Astrocyte (in vitro differentiated cells and primary cell): ENCODE data around the gene SGSM1. TPM values are rescaled to one million over a fixed set of nuclear protein-coding genes. Genes with fewer than 3 reads are reported as not detected.

Experiments used
- total RNA-seq: library from RNA; stranded (reverse); gene quantifications from 2 replicates; pipeline ENCODE4 v1.2.1, GENCODE V29; 2021

The SGSM1 gene
- total RNA-seq, 1 donor from 2014 or later = 0.05 TPM

Other genes with a start within 250 kb of the SGSM1 start
- gene LRRC75B, start 213.1 kb upstream of the SGSM1 start, total RNA-seq = 5.1 and 6.2 TPM in 2 replicates
- 2.9 and 3.1 TPM in 2 replicates for gene GGT1, start 203.0 kb upstream of the SGSM1 start, total RNA-seq
- gene PIWIL3, start 31.5 kb upstream of the SGSM1 start, total RNA-seq = not detected in 2 replicates
- not detected in 2 replicates for gene LHFPL7, start 140.5 kb downstream of the SGSM1 start, total RNA-seq
- gene KIAA1671, start 146.5 kb downstream of the SGSM1 start, total RNA-seq = 21.7 and 28.4 TPM in 2 replicates